Measurements from ENCODE around the gene UBE2L3. TPM values are rescaled to one million over a fixed set of nuclear protein-coding genes. Genes with fewer than 3 reads are reported as not detected.
A peak's percentile ranks its signal among the peaks of the same experiment; 100 is the strongest.
"Not testable (repeated sequence)": the region's sequence is repeated elsewhere in the genome, so short reads cannot be mapped to it uniquely, and the experiment has no call there.

Gene UBE2L3
- total RNA-seq, 1 donor from 2014 or later, result 21.9 TPM

DNA sequence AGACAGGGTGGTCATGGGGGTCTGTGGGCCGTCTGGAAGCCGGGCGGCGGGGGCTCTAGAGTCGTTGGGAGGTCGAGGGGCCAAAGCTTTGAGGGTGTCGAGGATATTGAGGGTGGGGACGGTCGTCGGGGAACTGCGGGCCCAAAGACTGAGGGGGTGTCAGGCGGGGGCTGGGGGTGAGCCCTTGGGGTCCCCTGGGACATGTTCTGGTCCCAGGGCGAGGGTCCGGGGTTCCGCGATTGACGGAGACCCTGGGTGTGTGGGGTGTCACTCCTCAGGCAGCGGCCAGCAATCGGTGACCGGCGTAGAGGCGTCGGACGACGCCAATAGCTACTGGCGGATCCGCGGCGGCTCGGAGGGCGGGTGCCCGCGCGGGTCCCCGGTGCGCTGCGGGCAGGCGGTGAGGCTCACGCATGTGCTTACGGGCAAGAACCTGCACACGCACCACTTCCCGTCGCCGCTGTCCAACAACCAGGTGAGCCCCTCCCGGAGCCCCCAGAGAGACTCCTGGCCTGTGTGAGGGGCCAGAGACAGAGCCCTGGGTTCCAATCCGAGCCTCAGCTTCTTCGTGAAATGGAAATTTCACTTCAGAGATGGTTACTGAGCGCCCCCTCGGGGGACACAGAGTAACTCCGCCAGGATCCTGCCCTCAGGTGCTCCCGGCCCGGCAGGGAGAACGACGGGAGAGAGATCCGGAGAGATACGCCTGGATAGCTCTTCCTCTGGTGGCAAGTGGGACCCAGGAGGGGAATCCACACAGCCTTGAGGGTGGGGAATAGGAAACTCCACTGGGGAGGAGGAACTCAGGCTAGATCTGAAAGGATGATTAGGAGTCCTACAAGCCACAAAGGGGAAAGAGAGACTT is 75.3 kb downstream of the UBE2L3 start:
- H3K9ac ChIP-seq (ENCODE audit: low read depth in 1 of 3, low read length in 3 of 3), result peak overlapping the region; percentile 33 to 78 (median 73)
- no peak overlapping the region for H3K27ac ChIP-seq (ENCODE audit: low read depth, low read length)
- H3K4me3 ChIP-seq (ENCODE audit: low read length in 3 of 3), result peak overlapping the region; percentile 74 to 89 (median 84)
- H3K4me1 ChIP-seq (ENCODE audit: control insufficient read depth in 3 of 3, insufficient read depth in 3 of 3, low read length in 3 of 3), result peaks cover 18 to 32% (median 20%) of the 10 kb centered on the region in 3 donors
- no peaks in the 10 kb centered on the region for H3K27me3 ChIP-seq (ENCODE audit: control insufficient read depth in 3 of 3, insufficient read depth in 3 of 3, low read length in 3 of 3)
- no peaks in the 10 kb centered on the region for H3K9me3 ChIP-seq (ENCODE audit: control insufficient read depth in 3 of 3, low read length in 3 of 3)
- H3K36me3 ChIP-seq (ENCODE audit: control insufficient read depth in 3 of 3, insufficient read depth in 3 of 3, low read length in 3 of 3), result peaks cover 0 to 7% (median 3%) of the 10 kb centered on the region in 3 donors

- peaks cover 0 to 7% (median 3%) of the 10 kb centered on the region in 3 donors for H3K36me3 ChIP-seq (ENCODE audit: control insufficient read depth in 3 of 3, insufficient read depth in 3 of 3, low read length in 3 of 3)
- H3K9ac ChIP-seq (ENCODE audit: low read depth in 1 of 3, low read length in 3 of 3), result peak overlapping the region in 1 of 3 donors; percentile 73
- H3K4me3 ChIP-seq (ENCODE audit: low read length in 3 of 3), result no peak overlapping the region
- no peak overlapping the region for H3K27ac ChIP-seq (ENCODE audit: low read depth, low read length)
- H3K9me3 ChIP-seq (ENCODE audit: control insufficient read depth in 3 of 3, low read length in 3 of 3), result no peaks in the 10 kb centered on the region
- H3K27me3 ChIP-seq (ENCODE audit: control insufficient read depth in 3 of 3, insufficient read depth in 3 of 3, low read length in 3 of 3), result no peaks in the 10 kb centered on the region
- peaks cover 18 to 32% (median 20%) of the 10 kb centered on the region in 3 donors for H3K4me1 ChIP-seq (ENCODE audit: control insufficient read depth in 3 of 3, insufficient read depth in 3 of 3, low read length in 3 of 3)
Observed at GRCh38 chr22:21643533-21644357, 76.2 kb downstream of the UBE2L3 start.

GRCh38 chr22:21645513-21645912 is 78.0 kb downstream of the UBE2L3 start:
- H3K4me3 ChIP-seq (ENCODE audit: low read length in 3 of 3); H3K27ac ChIP-seq (ENCODE audit: low read depth, low read length); H3K36me3 ChIP-seq (ENCODE audit: control insufficient read depth in 3 of 3, insufficient read depth in 3 of 3, low read length in 3 of 3); H3K27me3 ChIP-seq (ENCODE audit: control insufficient read depth in 3 of 3, insufficient read depth in 3 of 3, low read length in 3 of 3); H3K9me3 ChIP-seq (ENCODE audit: control insufficient read depth in 3 of 3, low read length in 3 of 3); H3K9ac ChIP-seq (ENCODE audit: low read depth in 1 of 3, low read length in 3 of 3): not testable (repeated sequence)
- H3K4me1 ChIP-seq (ENCODE audit: control insufficient read depth in 3 of 3, insufficient read depth in 3 of 3, low read length in 3 of 3), result peaks cover 18 to 32% (median 20%) of the 10 kb centered on the region in 3 donors

- peak overlapping the region in 1 of 3 donors; percentile 16 for H3K9ac ChIP-seq (ENCODE audit: low read depth in 1 of 3, low read length in 3 of 3)
- no peaks in the 10 kb centered on the region for H3K27me3 ChIP-seq (ENCODE audit: control insufficient read depth in 3 of 3, insufficient read depth in 3 of 3, low read length in 3 of 3)
- no peak overlapping the region for H3K4me3 ChIP-seq (ENCODE audit: low read length in 3 of 3)
- H3K27ac ChIP-seq (ENCODE audit: low read depth, low read length), result no peak overlapping the region
- H3K36me3 ChIP-seq (ENCODE audit: control insufficient read depth in 3 of 3, insufficient read depth in 3 of 3, low read length in 3 of 3), result peaks cover 0 to 7% (median 3%) of the 10 kb centered on the region in 3 donors
- no peaks in the 10 kb centered on the region for H3K9me3 ChIP-seq (ENCODE audit: control insufficient read depth in 3 of 3, low read length in 3 of 3)
- H3K4me1 ChIP-seq (ENCODE audit: control insufficient read depth in 3 of 3, insufficient read depth in 3 of 3, low read length in 3 of 3), result peaks cover 18 to 32% (median 18%) of the 10 kb centered on the region in 3 donors
Observed at GRCh38 chr22:21646608-21647590, 79.4 kb downstream of the UBE2L3 start.

GRCh38 chr22:21650280-21650679 is 82.8 kb downstream of the UBE2L3 start:
- Histone ChIP-seq H3K9ac (ENCODE audit: low read depth in 1 of 3, low read length in 3 of 3) (no peak overlapping the region), H3K36me3 (ENCODE audit: control insufficient read depth in 3 of 3, insufficient read depth in 3 of 3, low read length in 3 of 3) (peaks cover 0 to 3% (median 0%) of the 10 kb centered on the region in 3 donors), H3K4me1 (ENCODE audit: control insufficient read depth in 3 of 3, insufficient read depth in 3 of 3, low read length in 3 of 3) (peaks cover 10 to 23% (median 13%) of the 10 kb centered on the region in 3 donors), H3K27me3 (ENCODE audit: control insufficient read depth in 3 of 3, insufficient read depth in 3 of 3, low read length in 3 of 3) (peaks cover 0 to 6% (median 0%) of the 10 kb centered on the region in 3 donors), H3K27ac (ENCODE audit: low read depth, low read length) (no peak overlapping the region), H3K4me3 (ENCODE audit: low read length in 3 of 3) (no peak overlapping the region), H3K9me3 (ENCODE audit: control insufficient read depth in 3 of 3, low read length in 3 of 3) (no peaks in the 10 kb centered on the region)

DNA sequence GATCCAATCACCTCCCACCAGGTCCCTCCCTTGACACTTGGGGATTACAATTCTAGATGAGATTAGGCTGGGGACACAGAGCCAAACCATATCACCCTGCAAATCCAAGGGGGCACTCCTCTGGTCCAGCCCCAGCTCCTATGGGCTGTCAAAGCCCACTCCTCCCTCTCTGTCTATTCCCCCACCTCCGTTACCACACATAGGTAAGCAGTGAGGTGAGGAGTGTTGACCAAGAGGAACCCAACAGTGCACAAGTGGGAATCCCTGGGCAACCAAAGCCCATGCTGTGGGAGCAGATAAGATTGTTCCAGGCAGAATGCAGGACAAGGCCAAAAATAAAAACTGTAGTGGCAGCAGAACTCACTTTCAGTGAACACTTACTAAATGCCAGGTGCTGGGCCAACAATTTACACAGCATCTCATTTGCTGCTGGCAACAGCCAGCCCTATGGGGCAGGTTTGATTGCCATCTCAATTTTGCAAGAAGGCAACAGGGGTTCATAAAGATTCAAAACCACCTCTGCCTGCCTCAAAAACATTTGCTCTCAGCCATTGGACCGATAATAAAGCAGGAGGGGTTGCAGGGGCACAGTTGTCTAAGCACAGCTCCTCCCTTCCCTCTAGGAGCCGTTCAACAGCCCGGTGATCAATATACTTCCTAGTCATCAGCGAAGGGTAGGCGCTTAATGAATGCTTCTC is 83.5 kb downstream of the UBE2L3 start:
- Histone ChIP-seq H3K9ac (ENCODE audit: low read depth in 1 of 3, low read length in 3 of 3) (peak overlapping the region; percentile 70 to 79 (median 70)), H3K4me1 (ENCODE audit: control insufficient read depth in 3 of 3, insufficient read depth in 3 of 3, low read length in 3 of 3) (peaks cover 10 to 23% (median 13%) of the 10 kb centered on the region in 3 donors), H3K27me3 (ENCODE audit: control insufficient read depth in 3 of 3, insufficient read depth in 3 of 3, low read length in 3 of 3) (peaks cover 0 to 6% (median 0%) of the 10 kb centered on the region in 3 donors), H3K36me3 (ENCODE audit: control insufficient read depth in 3 of 3, insufficient read depth in 3 of 3, low read length in 3 of 3) (peaks cover 0 to 3% (median 0%) of the 10 kb centered on the region in 3 donors), H3K9me3 (ENCODE audit: control insufficient read depth in 3 of 3, low read length in 3 of 3) (no peaks in the 10 kb centered on the region), H3K27ac (ENCODE audit: low read depth, low read length) (no peak overlapping the region), H3K4me3 (ENCODE audit: low read length in 3 of 3) (peak overlapping the region; percentile 69 to 76 (median 72))

GRCh38 chr22:21651521-21652009 is 84.1 kb downstream of the UBE2L3 start:
- Histone ChIP-seq H3K4me3 (ENCODE audit: low read length in 3 of 3) (peak overlapping the region; percentile 69 to 76 (median 72)), H3K36me3 (ENCODE audit: control insufficient read depth in 3 of 3, insufficient read depth in 3 of 3, low read length in 3 of 3) (no peaks in the 10 kb centered on the region), H3K9me3 (ENCODE audit: control insufficient read depth in 3 of 3, low read length in 3 of 3) (no peaks in the 10 kb centered on the region), H3K9ac (ENCODE audit: low read depth in 1 of 3, low read length in 3 of 3) (peak overlapping the region; percentile 70 to 79 (median 70)), H3K27me3 (ENCODE audit: control insufficient read depth in 3 of 3, insufficient read depth in 3 of 3, low read length in 3 of 3) (peaks cover 0 to 7% (median 2%) of the 10 kb centered on the region in 3 donors), H3K27ac (ENCODE audit: low read depth, low read length) (no peak overlapping the region), H3K4me1 (ENCODE audit: control insufficient read depth in 3 of 3, insufficient read depth in 3 of 3, low read length in 3 of 3) (peaks cover 10 to 18% (median 12%) of the 10 kb centered on the region in 3 donors)

GRCh38 chr22:21652010-21652546 is 84.6 kb downstream of the UBE2L3 start:
- Histone ChIP-seq H3K27ac (ENCODE audit: low read depth, low read length) (no peak overlapping the region), H3K9me3 (ENCODE audit: control insufficient read depth in 3 of 3, low read length in 3 of 3) (no peaks in the 10 kb centered on the region), H3K4me1 (ENCODE audit: control insufficient read depth in 3 of 3, insufficient read depth in 3 of 3, low read length in 3 of 3) (peaks cover 8 to 18% (median 11%) of the 10 kb centered on the region in 3 donors), H3K36me3 (ENCODE audit: control insufficient read depth in 3 of 3, insufficient read depth in 3 of 3, low read length in 3 of 3) (no peaks in the 10 kb centered on the region), H3K4me3 (ENCODE audit: low read length in 3 of 3) (peak overlapping the region; percentile 69 to 76 (median 72)), H3K9ac (ENCODE audit: low read depth in 1 of 3, low read length in 3 of 3) (peak overlapping the region; percentile 70 to 79 (median 70)), H3K27me3 (ENCODE audit: control insufficient read depth in 3 of 3, insufficient read depth in 3 of 3, low read length in 3 of 3) (peaks cover 0 to 13% (median 7%) of the 10 kb centered on the region in 3 donors)
